Measurements from ENCODE around the gene KCNJ9.

KCNJ9 gene

GRCh38 chr1:160066829-160067745 lies 14.3 kb upstream of the KCNJ9 start:
- no peak for DNase-seq (ENCODE audit: low read depth, low spot score)

DNA sequence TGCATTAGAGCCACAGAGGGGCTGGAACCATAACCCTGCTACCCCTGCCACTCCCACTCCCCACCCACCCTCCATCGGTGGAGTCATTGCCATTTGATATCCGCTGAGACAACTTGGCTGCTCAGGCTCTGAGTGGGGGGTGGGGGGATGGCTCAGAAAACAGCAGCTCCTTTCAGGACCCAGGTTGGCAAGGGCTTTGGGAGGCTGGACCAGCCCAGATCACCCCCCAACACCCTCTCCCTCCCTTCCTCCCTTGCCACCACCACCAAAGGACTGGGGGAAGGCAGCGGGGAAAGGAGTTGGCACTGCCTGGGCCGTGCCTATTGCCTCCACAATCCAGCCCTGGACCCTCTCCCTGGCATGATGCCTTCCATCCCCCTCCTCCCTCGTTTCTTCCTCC lies 13.1 kb upstream of the KCNJ9 start:
- no peak for DNase-seq (ENCODE audit: low read depth, low spot score)

DNA sequence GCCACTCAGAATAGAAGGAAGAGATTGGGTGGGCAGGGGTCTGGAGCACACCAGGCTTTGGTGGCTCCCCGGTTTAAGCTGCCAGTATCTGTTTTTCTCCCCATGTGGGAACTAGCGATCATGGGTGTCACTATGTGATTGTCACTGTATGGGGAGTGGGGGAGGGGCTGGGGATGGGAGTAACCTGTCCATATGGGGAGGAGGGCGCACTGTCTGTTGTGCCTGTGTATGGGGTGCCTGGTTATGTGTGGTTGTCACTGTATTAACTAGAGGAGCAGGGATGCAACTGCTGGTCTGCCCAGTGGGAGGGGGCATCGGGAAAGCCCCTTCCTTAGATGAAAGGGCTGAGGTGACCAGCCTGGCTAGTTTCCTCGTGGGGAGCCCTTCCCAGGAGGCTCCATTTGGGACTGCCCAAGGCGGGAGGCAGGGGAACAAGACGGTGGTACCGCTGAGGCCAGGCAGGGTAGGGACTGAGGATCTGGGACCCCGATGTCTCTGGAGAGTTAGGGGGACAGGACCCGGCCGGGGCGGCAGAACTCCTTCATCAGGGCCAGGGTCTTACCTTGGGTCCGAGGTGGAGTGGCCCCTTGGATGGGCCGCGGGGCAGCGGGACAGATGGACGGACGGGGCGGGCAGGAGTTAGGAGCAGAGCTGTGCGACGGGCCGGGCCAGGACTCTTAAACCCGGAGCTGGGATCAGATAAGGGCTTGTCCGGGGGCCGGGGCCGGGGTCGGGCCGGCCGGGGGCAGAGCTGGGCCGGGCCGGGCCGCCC lies 11.7 kb upstream of the KCNJ9 start, which contains the start of gene KCNJ10:
Gene KCNJ10 (minus strand): TSS at position 701 of the 772 bp plus-strand sequence. CDS start 27,628 bp downstream, outside the sequence.
- no peak for DNase-seq (ENCODE audit: low read depth, low spot score)

- no peak for DNase-seq (ENCODE audit: low read depth, low spot score)
These were observed 10.8 kb upstream of the KCNJ9 start for GRCh38 chr1:160070243-160071163.

DNA sequence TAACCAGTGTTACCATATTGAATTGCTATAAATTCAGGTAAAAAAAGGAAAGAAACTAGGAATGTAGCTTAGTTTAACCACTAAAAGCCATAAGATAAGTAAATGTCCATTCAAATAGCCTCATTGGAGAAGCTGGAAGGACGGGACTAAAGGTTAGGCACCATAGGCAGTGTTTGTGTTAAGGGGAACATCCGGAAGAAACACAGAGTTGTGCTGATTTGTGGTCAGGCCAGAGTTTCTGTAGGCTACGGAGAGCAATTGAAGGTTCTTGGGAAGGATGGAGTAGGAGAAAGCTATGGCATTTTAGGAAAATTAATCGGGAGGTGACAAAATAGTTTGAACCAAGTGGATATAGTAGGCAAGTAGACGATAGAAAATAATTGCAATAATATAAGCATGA lies 10.0 kb upstream of the KCNJ9 start:
- DNase-seq (ENCODE audit: low read depth, low spot score), result no peak

GRCh38 chr1:160074865-160075264 lies 6.5 kb upstream of the KCNJ9 start:
- DNase-seq (ENCODE audit: low read depth, low spot score), result no peak

DNA sequence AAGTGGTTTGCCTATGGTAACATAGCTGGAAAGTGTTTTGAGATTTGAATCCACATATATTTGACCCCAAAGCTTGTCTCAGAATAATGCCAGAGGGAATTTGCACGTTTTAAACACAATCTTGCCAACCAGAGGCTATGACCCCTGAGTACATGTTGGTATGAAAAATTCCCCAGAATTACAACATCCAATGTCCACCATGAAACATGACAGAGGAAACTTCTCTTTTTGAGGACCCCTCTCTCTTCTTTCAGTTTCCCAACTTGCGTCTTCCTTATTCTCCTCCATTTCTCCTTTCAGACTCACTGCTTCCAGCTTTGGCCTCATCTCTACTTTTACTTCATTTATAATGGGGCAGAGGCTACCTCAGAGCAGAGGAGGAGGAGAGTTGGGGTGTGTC lies 5.5 kb upstream of the KCNJ9 start:
- no peak for DNase-seq (ENCODE audit: low read depth, low spot score)

- no peak for DNase-seq (ENCODE audit: low read depth, low spot score)
These were observed 5.0 kb upstream of the KCNJ9 start for GRCh38 chr1:160076295-160076694.

DNA sequence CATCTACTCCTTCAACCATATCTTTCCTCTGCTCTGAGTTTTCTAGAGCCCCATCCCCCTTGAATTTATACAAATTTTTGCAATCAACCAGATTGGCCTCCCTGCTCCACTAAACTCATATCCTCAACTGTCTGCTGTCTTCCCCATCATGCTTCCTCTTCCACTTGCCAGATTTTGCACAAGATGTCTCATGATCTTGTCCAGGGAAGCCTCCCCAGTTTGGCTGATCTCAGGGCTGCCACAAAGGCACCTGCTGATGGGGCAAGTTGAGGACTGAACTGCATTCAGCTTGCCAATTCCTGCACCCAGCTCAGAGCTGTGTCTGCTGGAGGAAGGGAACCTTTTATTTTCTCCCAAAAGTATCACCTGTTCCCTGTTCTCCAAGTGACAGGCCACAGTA lies 3.9 kb upstream of the KCNJ9 start:
- DNase-seq (ENCODE audit: low read depth, low spot score), result no peak

- no peak for DNase-seq (ENCODE audit: low read depth, low spot score)
These were observed 2.7 kb upstream of the KCNJ9 start for GRCh38 chr1:160078512-160079195.

- no peak for DNase-seq (ENCODE audit: low read depth, low spot score)
These were observed 1.9 kb upstream of the KCNJ9 start for GRCh38 chr1:160079448-160079847.

DNA sequence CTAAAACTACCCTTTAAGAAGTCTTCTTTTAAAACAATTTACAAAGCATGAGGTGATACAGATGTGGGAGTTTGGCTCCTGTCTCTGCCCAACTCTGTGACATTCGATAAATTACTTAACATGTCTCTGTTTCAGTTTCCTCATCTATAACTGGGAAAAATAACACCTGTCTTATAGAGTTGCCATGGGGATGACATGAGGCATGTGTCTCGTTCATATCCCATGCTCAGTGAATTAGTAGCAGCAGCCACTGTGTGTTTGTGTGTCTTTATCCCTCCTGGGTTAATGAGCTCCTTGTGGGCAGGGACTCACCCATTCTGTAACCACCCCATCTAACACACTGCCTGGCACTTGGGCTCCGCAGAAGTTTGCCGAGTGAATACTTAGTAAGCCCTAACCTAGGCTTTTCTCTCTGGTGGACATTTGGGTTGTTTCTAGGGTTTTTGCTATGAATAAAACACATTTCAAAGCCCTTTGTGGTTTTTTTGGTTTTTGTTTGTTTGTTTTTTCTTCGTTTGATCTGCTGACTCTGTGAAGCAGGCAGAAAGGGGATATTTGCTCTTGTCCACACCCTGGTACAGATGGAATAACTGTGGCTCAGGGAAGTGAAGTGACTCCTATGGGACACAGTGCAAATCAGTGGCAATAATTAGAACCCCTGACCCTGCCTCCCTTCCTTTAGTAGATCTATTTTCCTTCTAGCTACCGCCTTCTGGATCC lies 797 bp upstream of the KCNJ9 start:
- no peak for DNase-seq (ENCODE audit: low read depth, low spot score)

DNA sequence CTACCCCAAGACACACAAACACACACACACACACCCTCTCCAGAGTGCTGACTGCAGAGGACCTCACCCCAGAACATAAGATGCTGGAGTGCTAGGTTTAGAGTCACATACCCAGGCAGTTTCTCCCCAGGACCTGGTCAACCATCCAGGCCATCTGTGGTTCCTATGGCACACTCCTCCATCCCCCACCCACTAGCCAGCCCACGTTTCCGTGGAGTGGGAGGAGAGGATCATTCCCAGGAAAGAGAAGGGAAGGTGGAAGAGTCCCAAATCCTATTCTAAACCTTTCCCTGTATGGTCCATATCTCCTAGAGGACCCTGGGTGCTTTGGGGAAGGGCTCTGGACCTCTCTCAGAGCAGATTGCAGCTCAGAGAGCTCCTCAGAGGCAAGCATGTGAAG lies 1.1 kb downstream of the KCNJ9 start:
- DNase-seq (ENCODE audit: low read depth, low spot score), result no peak

DNA sequence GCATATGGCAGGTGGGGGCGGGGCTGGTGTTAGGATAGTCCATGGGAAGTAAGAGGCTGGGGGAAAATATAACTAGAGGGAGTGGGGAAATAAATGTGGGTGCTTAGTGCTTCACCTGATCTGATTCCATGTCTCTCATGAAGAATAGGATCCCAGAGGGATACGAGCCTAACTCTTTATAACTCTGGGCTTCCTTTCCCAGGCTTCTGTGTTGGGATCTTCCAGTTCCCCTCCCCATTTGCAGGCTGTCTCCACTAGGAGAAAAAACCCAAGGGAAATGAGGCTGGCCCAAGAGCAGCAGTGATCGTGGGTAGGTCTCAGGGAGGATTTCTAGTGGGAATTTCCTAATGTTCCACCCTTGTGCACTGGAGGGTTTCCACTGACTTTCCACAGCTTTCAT lies 1.6 kb downstream of the KCNJ9 start:
- no peak for DNase-seq (ENCODE audit: low read depth, low spot score)

DNA sequence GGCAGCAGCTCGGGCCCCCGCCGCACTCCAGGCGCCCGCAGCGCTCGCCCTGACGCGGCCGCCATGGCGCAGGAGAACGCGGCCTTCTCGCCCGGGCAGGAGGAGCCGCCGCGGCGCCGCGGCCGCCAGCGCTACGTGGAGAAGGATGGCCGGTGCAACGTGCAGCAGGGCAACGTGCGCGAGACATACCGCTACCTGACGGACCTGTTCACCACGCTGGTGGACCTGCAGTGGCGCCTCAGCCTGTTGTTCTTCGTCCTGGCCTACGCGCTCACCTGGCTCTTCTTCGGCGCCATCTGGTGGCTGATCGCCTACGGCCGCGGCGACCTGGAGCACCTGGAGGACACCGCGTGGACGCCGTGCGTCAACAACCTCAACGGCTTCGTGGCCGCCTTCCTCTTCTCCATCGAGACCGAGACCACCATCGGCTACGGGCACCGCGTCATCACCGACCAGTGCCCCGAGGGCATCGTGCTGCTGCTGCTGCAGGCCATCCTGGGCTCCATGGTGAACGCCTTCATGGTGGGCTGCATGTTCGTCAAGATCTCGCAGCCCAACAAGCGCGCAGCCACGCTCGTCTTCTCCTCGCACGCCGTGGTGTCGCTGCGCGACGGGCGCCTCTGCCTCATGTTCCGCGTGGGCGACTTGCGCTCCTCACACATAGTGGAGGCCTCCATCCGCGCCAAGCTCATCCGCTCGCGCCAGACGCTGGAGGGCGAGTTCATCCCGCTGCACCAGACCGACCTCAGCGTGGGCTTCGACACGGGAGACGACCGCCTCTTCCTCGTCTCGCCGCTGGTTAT lies 2.8 kb downstream of the KCNJ9 start:
- no peak for DNase-seq (ENCODE audit: low read depth, low spot score)

DNA sequence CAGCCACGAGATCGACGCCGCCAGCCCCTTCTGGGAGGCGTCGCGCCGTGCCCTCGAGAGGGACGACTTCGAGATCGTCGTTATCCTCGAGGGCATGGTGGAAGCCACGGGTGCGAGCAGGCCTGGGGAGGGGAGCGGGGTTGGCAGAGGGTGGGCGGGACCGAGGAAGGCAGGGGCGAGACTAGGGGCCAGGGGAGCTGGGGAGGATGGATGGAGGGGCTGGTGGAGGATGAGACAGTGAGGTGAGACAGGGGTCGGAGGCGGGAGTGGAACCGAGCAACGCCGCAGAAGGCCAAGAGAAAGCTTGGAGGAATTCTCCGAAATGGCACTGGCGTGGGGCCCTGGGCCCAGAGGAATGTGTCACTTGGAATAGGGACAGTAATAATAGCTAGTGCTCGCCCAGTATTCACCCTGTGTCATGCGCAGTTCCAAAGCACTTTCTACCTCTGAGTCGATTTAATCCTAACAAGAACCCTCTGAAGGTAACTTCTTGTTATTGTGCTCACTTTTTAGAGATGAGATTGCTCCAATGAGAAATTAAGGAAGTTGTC lies 3.5 kb downstream of the KCNJ9 start:
- DNase-seq (ENCODE audit: low read depth, low spot score), result no peak

DNA sequence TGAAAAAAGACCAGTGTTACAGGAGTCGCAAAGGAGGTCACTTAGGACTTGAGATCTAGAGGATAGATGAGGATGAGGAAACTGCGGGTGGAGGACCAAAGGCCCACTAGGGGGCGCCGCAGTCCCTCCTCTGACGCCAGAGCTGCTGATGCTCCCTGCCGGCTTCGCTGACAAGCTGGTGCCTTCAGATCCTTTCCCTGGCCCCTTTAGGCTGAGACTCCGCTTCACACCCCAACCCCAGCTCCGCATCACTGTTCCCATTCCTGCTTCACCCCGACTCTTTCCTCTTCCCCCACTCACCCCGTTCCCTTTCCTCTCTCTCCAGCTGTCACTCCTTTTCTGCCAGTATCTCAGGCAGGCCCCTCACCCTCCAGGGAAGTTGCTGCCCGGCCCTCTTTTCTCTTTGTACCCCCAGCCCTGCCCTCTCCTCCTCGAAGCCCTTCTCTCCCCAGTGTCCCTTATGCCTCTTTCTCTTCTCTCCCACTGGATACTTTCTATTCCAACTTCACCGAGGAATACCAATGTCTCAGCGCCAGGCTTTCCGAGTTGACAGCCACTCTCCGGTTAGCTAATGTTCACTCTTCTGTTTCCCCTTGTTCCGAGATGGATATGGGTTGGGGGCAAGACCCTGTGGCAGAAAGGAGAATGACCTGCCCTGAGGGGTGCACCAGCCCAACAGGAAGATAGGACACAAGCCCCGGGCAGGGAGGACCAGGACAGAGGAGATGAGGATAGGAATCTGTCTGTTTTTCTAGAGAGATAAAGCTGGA lies 4.5 kb downstream of the KCNJ9 start:
- DNase-seq (ENCODE audit: low read depth, low spot score), result no peak

- DNase-seq (ENCODE audit: low read depth, low spot score), result no peak
These were observed 5.1 kb downstream of the KCNJ9 start for GRCh38 chr1:160086456-160086892.

Data from smooth muscle cell of the brain vasculature (primary cell).